ENCODE results near the gene EPHX1. TPM values are rescaled to one million over a fixed set of nuclear protein-coding genes. Genes with fewer than 3 reads are reported as not detected.
"Not testable (repeated sequence)": the region's sequence is repeated elsewhere in the genome, so short reads cannot be mapped to it uniquely, and the experiment has no call there.

The EPHX1 gene
- total and polyA plus RNA-seq, 7 donors = 19.4 to 209 (median 95.8) TPM

GRCh38 chr1:225834417-225835329 is 24.7 kb downstream of the EPHX1 start:
- peak overlapping the region; percentile 64 for H3K27ac ChIP-seq
- no peaks in the 10 kb centered on the region for H3K9me3 ChIP-seq
- 37 to 45% (median 40%) methylated on average over 7 of the region's 7 CpGs for WGBS, 3 donors
- no peaks in the 10 kb centered on the region for H3K27me3 ChIP-seq (ENCODE audit: insufficient read depth in 3 of 3, low read length in 2 of 3)
- H3K4me3 ChIP-seq = no peak overlapping the region
- ATAC-seq (peak; percentile 72 to 93 (median 84)), DNase-seq (peak; percentile 75 to 87)
- intact Hi-C loops (cut with DNase I) = no loop called here
- H3K36me3 ChIP-seq (ENCODE audit: insufficient read depth in 1 of 2, low read depth in 1 of 2) = peaks cover 2 to 79% of the 10 kb centered on the region in 2 donors
- H3K4me1 ChIP-seq = peaks cover 7% of the 10 kb centered on the region
- TF ChIP-seq CTCF (IDR thresholded peaks at IDR 0.05) = no peak

GRCh38 chr1:225835856-225836255 is 25.9 kb downstream of the EPHX1 start:
- Histone ChIP-seq H3K4me3 (no peak overlapping the region), H3K27me3 (ENCODE audit: insufficient read depth in 3 of 3, low read length in 2 of 3) (no peaks in the 10 kb centered on the region), H3K9me3 (no peaks in the 10 kb centered on the region), H3K4me1 (peaks cover 7% of the 10 kb centered on the region), H3K27ac (no peak overlapping the region), H3K36me3 (ENCODE audit: insufficient read depth in 1 of 2, low read depth in 1 of 2) (peaks cover 2 to 79% of the 10 kb centered on the region in 2 donors)
- intact Hi-C loops (cut with DNase I) = no loop called here
- peak; percentile 64 to 68 for DNase-seq
- 8 to 15% (median 15%) methylated on average over 3 of the region's 3 CpGs for WGBS, 3 donors
- no peak for ATAC-seq
- no peak for TF ChIP-seq CTCF (IDR thresholded peaks at IDR 0.05)

- ATAC-seq; H3K27me3 ChIP-seq (ENCODE audit: insufficient read depth in 3 of 3, low read length in 2 of 3); H3K9me3 ChIP-seq; H3K27ac ChIP-seq; H3K4me1 ChIP-seq; intact Hi-C loops (cut with DNase I); H3K4me3 ChIP-seq: not testable (repeated sequence)
- H3K36me3 ChIP-seq (ENCODE audit: insufficient read depth in 1 of 2, low read depth in 1 of 2) = peaks cover 2 to 79% of the 10 kb centered on the region in 2 donors
- WGBS, 3 donors = 82 to 83% (median 83%) methylated on average over 4 of the region's 4 CpGs
- DNase-seq = peak in 1 of 2 donors; percentile 22
Observed at GRCh38 chr1:225836296-225836695, 26.4 kb downstream of the EPHX1 start.

- H3K27ac ChIP-seq = no peak overlapping the region
- no peaks in the 10 kb centered on the region for H3K9me3 ChIP-seq
- intact Hi-C loops (cut with DNase I) = no loop called here
- DNase-seq = peak in 1 of 2 donors; percentile 24
- peaks cover 0 to 80% of the 10 kb centered on the region in 2 donors for H3K36me3 ChIP-seq (ENCODE audit: insufficient read depth in 1 of 2, low read depth in 1 of 2)
- no peak overlapping the region for H3K4me3 ChIP-seq
- H3K4me1 ChIP-seq = peaks cover 7% of the 10 kb centered on the region
- 85 to 89% (median 86%) methylated on average over 14 of the region's 14 CpGs for WGBS, 3 donors
- no peak for ATAC-seq
- no peak for TF ChIP-seq CTCF (IDR thresholded peaks at IDR 0.05)
- H3K27me3 ChIP-seq (ENCODE audit: insufficient read depth in 3 of 3, low read length in 2 of 3) = no peaks in the 10 kb centered on the region
Observed at GRCh38 chr1:225838793-225839192, 28.9 kb downstream of the EPHX1 start.

GRCh38 chr1:225840223-225840610 is 30.3 kb downstream of the EPHX1 start:
- H3K36me3 ChIP-seq (ENCODE audit: insufficient read depth in 1 of 2, low read depth in 1 of 2) = peaks cover 0 to 94% of the 10 kb centered on the region in 2 donors
- H3K27me3 ChIP-seq (ENCODE audit: insufficient read depth in 3 of 3, low read length in 2 of 3) = no peaks in the 10 kb centered on the region
- WGBS, 3 donors = 67 to 89% (median 87%) methylated on average over 1 of the region's 1 CpG
- no peaks in the 10 kb centered on the region for H3K9me3 ChIP-seq
- ATAC-seq = no peak
- no peak overlapping the region for H3K27ac ChIP-seq
- intact Hi-C loops (cut with DNase I) = no loop called here
- H3K4me3 ChIP-seq = no peak overlapping the region
- TF ChIP-seq CTCF (IDR thresholded peaks at IDR 0.05) = no peak
- no peak for DNase-seq
- no peaks in the 10 kb centered on the region for H3K4me1 ChIP-seq
